GM19395 (cell line): ENCODE measurements around the gene BIRC7.
"Not testable (repeated sequence)": the region's sequence is repeated elsewhere in the genome, so short reads cannot be mapped to it uniquely, and the experiment has no call there.

ENCODE experiments used
- ATAC-seq: cut with Tn5 transposase; IDR thresholded peaks from one replicate; pipeline ENCODE4 v1.9.1; 2021; ENCODE audit warnings: mild to moderate bottlenecking, moderate library complexity; ENCODE audit not compliant: unreplicated experiment

The BIRC7 gene

DNA sequence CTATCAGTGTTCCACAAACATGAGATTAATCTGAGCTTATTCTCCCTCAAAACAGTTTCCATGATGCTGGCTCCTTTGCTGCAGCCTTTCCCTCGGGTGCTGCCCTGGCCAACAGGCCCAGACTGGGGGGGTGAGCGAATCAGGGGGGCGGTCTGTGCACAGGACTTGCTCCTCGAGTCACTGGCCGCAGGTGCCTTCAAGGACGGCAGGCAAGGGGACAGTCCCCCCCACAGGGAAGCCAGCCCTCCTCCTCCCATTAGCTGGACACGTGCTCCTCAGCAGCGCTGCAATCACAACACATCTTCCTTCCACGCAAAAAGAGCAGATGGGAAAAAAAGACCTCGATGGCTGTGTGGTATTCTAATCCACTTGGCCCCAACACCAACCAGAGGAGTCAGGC is 29.8 kb upstream of the BIRC7 start:
- no peak for ATAC-seq

DNA sequence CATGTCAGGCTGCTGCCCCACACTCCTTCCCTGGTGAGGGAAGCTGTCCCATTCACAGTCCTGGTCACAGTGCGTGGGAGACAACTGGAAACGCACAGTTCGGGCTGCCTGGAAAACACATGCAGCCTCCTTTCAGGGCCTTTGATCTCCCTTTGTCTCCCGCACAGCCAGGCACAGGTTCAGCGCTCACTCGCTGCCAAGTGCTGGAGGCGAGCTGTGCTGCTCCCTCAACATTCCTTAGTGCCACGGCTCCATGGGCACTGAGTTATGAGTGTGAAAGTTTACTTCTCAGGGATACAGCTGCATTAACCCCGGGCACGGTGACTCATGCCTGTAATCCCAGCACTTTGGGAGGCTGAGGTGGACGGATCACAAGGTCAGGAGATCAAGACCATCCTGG is 28.8 kb upstream of the BIRC7 start:
- no peak for ATAC-seq

- ATAC-seq, result no peak
Measured at GRCh38 chr20:63208346-63208909, 27.3 kb upstream of the BIRC7 start.

DNA sequence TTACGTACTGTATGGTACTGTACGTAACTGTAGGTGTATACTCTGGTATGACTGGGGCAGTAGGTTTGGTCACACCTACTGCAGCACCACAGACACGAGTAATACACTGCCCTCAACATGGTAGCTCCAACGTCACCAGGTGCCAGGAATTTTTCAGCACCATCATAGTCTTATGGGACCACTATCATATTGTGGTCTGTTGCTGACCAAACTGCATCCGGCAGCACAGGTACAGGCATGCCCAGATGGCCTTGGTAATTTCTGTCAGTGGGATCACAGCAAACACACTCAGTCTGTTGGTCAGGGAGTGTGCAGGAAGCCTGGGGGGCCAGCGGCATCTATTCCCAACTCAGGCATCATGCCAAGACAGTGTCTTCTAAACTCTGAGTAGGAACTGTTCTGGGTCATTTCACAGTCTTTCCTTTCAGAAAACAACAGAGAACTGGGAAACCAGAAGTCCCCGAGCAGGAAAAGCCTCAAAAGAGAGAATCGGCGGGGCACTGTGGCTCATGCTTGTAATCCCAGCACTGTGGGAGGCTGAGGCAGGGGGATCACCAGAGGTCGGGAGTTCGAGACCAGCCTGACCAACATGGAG is 25.6 kb upstream of the BIRC7 start:
- ATAC-seq, result no peak

- no peak for ATAC-seq
Measured at GRCh38 chr20:63212393-63212730, 23.3 kb upstream of the BIRC7 start.

DNA sequence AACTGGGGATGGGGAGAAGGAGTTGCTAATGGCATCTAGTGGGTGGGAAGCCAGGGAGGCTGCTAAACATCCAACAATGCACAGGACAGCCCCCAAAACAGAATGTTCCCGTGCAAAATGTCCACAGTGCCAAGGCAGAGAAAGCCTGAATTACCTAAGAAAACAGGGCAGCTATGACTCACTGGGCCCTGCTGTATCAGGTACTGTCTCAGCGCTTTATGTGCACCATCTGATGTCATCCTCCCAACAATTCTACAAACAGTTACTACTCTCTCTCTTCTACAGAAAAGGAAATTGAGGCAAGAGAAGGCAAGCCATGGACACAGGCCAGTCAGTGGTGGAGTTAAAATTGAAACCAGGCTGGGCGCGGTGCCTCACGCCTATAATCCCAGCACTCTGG is 22.9 kb upstream of the BIRC7 start:
- no peak for ATAC-seq

DNA sequence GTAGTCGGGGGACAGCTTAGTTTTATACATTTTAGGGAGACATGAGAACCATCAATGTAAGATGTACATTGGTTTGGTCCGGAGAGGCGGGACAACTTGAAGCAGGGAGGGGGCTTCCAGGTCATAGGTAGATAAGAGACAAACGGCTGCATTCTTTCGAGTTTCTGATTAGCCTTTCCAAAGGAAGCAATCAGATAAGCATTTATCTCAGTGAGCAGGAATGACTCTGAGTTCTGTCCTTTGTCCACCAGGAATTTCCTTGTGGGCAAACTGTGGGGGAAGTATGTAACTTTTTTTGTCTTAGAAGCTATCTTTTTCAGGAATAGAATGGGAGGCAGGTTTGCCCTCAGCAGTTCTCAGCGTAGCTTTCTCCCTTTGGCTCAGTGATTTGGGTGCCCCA is 21.2 kb upstream of the BIRC7 start:
- no peak for ATAC-seq

DNA sequence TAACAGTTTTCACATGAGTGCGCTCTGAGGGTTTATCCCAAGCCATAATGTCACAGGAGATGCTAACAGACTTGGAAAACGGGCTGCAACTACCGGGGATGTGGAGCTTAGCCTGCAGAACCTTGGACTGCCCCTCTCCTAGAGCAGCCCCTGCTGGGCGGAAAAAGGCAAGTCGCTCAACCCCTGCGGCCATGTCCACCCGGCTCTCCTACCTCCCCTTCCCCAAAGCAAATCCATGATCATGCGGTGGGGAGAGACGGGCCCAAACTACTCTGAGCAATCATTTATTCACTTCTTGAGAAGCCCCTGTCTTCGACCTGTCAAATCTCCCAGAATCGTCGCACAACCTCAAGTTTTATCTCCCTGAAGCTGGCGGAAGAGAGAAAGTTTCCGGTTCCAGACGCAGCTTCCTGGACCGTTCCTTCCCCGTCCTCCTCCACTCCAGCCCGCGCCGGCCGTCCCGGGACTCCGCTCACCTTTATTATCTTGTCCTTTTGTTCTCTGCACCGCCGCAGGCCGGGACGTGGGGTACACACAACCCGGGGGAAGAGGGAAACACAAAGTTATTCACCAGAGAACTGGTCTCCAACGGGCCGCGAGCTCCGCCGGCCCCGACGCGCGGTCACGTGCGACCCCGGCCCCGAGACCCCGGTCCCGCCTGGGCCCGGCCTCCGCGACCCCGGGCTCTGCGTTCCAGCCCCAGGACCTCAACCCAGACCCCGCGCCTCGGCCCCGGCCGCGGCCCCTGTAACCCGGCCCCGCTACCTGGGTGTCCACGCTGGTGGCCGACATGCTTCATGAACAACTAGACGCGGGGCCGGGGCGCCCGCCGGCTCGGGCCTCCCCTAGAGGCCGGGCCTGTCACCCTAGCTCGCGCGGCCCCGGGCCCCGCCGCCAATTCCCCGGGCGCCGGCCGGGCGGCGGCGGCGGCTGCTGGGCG is 20.3 kb upstream of the BIRC7 start:
- peak; percentile 14 for ATAC-seq

GRCh38 chr20:63216041-63216848 is 19.5 kb upstream of the BIRC7 start, which contains the start of gene YTHDF1:
YTHDF1 (minus strand) TSS chr20:63216131; CDS start chr20:63215892, 239 bp downstream.
- peak; percentile 86 for ATAC-seq

DNA sequence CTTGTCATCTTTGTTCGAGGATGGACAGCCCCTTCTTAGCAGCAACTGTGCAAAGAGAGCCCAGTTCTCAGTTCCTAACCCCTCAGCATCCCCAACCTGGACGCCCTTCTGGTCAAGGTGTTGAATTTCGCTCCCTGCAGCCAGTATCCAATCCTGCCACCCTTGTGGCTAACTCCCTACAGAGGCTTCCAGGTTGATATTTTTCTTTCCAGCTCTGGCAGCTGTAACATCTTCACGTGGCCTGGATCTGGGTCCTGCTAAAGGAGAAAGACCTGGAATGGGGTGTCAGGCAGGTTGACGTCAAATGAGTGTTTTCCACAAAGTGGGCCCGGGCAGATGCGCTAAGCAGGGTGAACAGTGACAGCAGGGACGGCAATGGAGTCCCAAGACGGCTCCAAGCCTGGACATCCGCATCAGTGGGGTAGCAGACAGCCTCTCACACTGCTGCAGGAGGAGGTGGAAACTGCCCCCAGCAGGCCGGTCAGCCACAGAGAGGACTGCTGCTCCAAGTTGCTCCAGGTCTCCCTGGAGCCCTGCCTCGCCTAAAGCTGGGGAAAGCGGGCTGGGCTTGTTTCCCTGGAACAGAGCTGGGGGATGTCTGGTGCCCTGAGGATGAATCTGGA is 18.7 kb upstream of the BIRC7 start:
- ATAC-seq, result no peak

DNA sequence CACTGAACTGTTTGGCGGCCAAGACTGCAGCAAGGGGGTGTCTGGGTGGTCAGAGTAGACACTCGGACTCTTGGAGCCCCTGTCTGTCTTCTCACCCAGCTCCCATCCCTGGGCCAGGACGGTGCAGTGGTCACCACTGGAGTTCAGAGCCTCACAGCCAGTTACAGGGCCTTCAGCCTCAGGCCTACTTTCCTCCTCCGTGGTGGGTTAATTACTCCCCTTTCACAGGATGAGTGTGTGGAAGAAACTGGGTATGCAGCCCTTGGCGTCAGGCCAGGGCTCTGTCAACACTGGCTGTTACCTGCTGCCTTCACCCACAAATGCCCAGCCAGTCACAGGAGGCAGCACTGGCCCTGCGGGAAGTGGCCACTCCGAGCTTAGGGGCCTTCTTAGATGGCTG is 18.0 kb upstream of the BIRC7 start:
- ATAC-seq, result no peak

DNA sequence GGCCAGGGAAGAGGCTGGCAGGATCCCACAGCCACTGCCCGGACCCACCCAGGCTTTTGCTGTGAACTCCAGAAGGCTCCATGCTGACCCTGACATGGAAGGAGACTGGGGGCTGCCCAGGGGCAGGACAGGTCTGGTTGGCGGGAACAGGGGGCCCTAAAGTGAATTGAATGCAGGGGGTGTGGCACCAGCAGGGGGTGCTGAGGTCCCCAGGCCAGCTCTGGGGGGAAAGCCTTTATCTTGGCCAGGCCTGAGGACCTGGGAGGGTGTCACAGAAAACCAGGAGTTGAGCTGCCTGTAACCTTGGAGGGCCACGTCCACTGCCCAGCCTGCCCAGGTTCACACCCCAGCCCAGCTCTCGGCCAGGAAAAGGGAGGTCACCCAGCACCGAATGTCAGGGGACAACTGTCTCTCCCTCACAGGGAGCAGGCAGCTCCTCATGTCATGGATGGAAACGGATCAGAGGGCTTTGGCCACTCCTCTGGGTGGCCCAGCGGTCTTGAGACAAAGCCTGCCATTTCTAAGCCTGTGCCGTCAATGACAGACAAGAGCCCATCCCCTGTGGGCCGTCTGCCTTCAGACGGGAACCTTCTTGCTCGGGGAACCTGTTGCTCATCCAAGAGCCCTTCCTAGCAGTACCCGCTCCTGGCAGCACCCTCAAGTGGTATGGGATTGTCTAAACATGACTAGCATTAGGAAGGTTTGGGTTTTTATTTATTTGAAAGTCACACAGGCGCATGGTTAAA is 16.8 kb upstream of the BIRC7 start:
- ATAC-seq, result no peak

GRCh38 chr20:63219447-63219821 is 16.3 kb upstream of the BIRC7 start:
- no peak for ATAC-seq

DNA sequence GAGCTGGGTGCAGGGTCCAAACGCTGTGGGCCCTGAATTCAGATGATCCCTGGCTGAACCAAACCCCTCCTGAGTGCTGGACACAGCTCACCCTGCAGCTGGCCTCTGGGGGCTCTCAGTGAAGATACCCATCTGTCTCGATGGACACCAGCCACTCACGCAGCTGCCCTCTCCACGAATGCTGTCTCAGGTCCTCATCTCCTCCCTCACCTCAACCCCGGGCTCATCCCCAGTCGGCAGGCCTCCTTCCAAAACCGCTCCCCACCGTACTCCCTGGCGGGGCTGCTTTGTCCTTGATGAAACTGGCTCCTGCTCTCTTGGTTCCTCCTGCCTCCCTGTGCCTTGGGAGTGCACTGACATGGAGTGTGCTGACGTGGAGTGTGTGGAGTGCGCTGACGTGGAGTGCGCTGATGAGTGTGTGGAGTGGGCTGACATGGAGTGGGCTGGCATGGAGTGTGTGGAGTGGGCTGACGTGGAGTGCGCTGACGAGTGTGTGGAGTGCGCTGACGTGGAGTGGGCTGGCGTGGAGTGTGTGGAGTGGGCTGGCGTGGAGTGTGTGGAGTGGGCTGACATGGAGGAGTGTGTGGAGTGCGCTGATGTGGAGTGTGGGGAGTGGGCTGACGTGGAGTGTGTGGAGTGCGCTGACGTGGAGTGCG is 15.7 kb upstream of the BIRC7 start:
- no peak for ATAC-seq

DNA sequence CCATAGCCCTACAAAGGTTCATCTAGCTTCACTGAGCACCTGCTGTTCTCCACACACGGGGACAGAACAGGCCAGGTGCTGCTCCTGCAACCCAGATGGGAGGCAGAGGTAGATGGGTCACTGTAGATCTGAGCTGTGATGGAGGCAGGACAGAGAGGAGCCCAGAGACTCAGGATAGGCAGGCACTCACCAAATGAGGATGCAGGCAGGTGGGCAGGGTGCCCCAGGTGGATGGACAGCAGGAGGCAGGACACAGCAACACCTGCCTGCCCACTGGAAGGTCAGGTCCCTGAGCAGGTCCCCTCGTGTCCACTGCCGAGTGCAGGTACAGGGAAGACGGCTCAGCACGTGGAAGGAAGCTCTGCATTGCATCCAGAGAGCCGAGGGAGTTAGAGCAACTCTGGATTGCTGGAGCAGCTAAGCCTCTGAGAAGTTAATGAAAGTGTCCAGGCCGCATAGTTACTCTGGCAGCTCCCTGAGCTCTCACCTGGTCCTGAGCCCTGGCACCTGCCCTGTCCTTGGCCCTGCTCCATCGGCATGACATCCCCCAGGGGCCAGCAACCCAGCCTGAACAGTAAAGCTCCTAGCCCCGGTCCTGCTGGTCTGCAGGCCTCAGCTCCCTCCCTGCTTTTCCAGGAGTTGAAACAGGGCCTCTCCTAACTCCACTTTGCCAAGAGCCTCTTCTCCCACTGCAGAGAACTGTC is 14.9 kb upstream of the BIRC7 start:
- ATAC-seq, result no peak

DNA sequence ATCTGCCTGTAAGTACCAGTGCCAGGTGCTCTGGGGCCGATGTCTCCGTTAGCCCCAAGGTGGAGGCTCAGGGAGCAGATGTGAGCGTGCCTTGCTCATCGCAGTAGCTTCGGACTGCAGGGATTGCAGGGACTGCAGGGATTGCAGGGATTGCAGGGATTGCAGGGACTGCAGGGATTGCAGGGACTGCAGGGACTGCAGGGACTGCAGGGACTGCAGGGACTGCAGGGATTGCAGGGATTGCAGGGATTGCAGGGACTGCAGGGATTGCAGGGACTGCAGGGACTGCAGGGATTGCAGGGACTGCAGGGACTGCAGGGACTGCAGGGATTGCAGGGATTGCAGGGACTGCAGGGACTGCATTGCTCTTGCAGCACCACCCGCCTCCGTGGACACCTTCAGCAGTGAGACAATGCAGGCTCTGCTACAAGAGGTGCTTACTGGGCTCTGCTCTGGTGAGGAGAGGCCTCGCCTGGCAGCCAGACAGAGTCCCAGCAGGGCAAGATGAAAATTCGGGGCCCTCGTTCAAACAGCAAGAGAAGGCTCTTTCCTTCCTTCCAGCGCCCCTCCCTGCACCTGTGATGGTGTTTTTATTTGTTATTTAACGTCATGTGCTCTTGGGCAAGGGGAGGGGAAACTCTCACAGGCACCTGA is 14.2 kb upstream of the BIRC7 start:
- ATAC-seq, result not testable (repeated sequence)

- ATAC-seq, result no peak
Measured at GRCh38 chr20:63222541-63222940, 13.2 kb upstream of the BIRC7 start.

GRCh38 chr20:63223121-63223825 is 12.4 kb upstream of the BIRC7 start:
- ATAC-seq, result no peak
